B cell (primary cell): ENCODE measurements around the gene PCK1. TPM values are rescaled to one million over a fixed set of nuclear protein-coding genes. Genes with fewer than 3 reads are reported as not detected.

Experiments
- ATAC-seq: fragments of 200-7000 bp; cut with Tn5 transposase; one replicate; pipeline ENCODE4 v1.10.0; 2021; ENCODE audit warnings: low read depth, mild to moderate bottlenecking, moderate number of reproducible peaks, moderate library complexity
- CTCF ChIA-PET: fragments of 350-600 bp; sonication (Branson Sonifier 250); formaldehyde crosslinking; loops from one replicate; lab custom pipeline; 2021; ENCODE audit warnings: antibody characterized with exemption, inconsistent platforms; lab: Charles Lee
- POLR2A ChIA-PET: fragments of 350-600 bp; sonication (Branson Sonifier 250); formaldehyde crosslinking; loops from one replicate; lab custom pipeline; 2021; ENCODE audit warnings: antibody characterized with exemption; lab: Charles Lee
- DNase-seq: peaks from one replicate; pipeline ENCODE4 v3.0.0; 2013
- H2AFZ ChIP-seq: 2 replicates; pipeline ENCODE4 v1.6.1; 2012; ENCODE audit warnings: mild to moderate bottlenecking, low read depth, low read length; ENCODE audit not compliant: insufficient read depth, poor library complexity, severe bottlenecking
- H3K27ac ChIP-seq, 2 donors: 1 replicate in 1 of 2; 2 replicates in 1 of 2; pipeline ENCODE4 v1.5.1; 2012 to 2013; ENCODE audit warnings: low read length in 2 of 2, mild to moderate bottlenecking in 2 of 2, moderate library complexity in 1 of 2
- H3K27me3 ChIP-seq, 4 experiments: fragments of 200-600 bp in 1 of 4; sonication (generic) in 1 of 4; replicated peaks in 1 of 4; 1 replicate in 2 of 4; 2 replicates in 2 of 4; pipeline versions ENCODE4 v1.6.1 to v1.7.0; 2013 to 2016; ENCODE audit warnings: low read length in 3 of 4, mild to moderate bottlenecking in 2 of 4, mixed read lengths in 1 of 4, moderate library complexity in 1 of 4; ENCODE audit not compliant: insufficient read depth in 4 of 4, control insufficient read depth in 3 of 4; ENCODE audit errors: control extremely low read depth in 1 of 4
- H3K36me3 ChIP-seq, 2 experiments: replicated peaks in 1 of 2; 1 replicate in 1 of 2; 2 replicates in 1 of 2; pipeline versions ENCODE4 v1.6.1 to v1.7.1; 2013; ENCODE audit warnings: low read length in 1 of 2; ENCODE audit not compliant: insufficient read depth in 2 of 2, control insufficient read depth in 1 of 2; ENCODE audit errors: control extremely low read depth in 1 of 2, extremely low read depth in 1 of 2
- H3K4me1 ChIP-seq, 2 donors: fragments of 200-600 bp in 1 of 2; sonication (generic) in 1 of 2; 1 replicate in 1 of 2; 2 replicates in 1 of 2; pipeline versions ENCODE4 v1.5.1 to v1.6.1; 2013 to 2017; ENCODE audit warnings: low read length in 2 of 2; ENCODE audit not compliant: control insufficient read depth in 2 of 2, insufficient read depth in 2 of 2
- H3K4me2 ChIP-seq: replicated peaks from 2 replicates; pipeline ENCODE3; 2012; ENCODE audit warnings: mild to moderate bottlenecking, low read depth, low read length; ENCODE audit not compliant: poor library complexity, severe bottlenecking
- H3K4me3 ChIP-seq, 5 experiments: fragments of 200-600 bp in 1 of 5; sonication (generic) in 1 of 5; 1 replicate in 3 of 5; 2 replicates in 2 of 5; pipeline versions ENCODE4 v1.5.1 to v1.7.0; 2011 to 2016; ENCODE audit warnings: low read length in 4 of 5, mild to moderate bottlenecking in 4 of 5, low read depth in 2 of 5, control low read depth in 1 of 5, moderate library complexity in 1 of 5; ENCODE audit not compliant: insufficient read depth in 1 of 5; ENCODE audit errors: control extremely low read depth in 1 of 5, extremely low read depth in 1 of 5
- H3K79me2 ChIP-seq: fragments of 200-600 bp; sonication (generic); one replicate; pipeline ENCODE4 v1.6.0; 2016; ENCODE audit warnings: low read length; ENCODE audit not compliant: control insufficient read depth, insufficient read depth
- H3K9ac ChIP-seq: fragments of 200-600 bp; sonication (generic); 2 replicates; pipeline ENCODE4 v1.6.1; 2017; ENCODE audit warnings: mild to moderate bottlenecking, low read length, moderate library complexity
- H3K9me3 ChIP-seq, 3 donors: one replicate each; pipeline versions ENCODE4 v1.6.1 to v1.7.1; 2013; ENCODE audit warnings: low read length in 2 of 3; ENCODE audit not compliant: control insufficient read depth in 2 of 3, insufficient read depth in 1 of 3; ENCODE audit errors: control extremely low read depth in 1 of 3
- H4K20me1 ChIP-seq: 2 replicates; pipeline ENCODE4 v1.6.0; 2012; ENCODE audit warnings: mild to moderate bottlenecking, low read length; ENCODE audit not compliant: insufficient read depth, control insufficient read depth, poor library complexity, severe bottlenecking
- H3K27ac Mint-ChIP-seq: one replicate; pipeline ENCODE4 v1.8.0; 2021; ENCODE audit warnings: mixed read lengths
- H3K27me3 Mint-ChIP-seq: one replicate; pipeline ENCODE4 v1.8.0; 2021; ENCODE audit warnings: mixed read lengths
- H3K4me1 Mint-ChIP-seq: one replicate; pipeline ENCODE4 v1.8.0; 2021; ENCODE audit warnings: mixed read lengths
- H3K4me3 Mint-ChIP-seq: one replicate; pipeline ENCODE4 v1.8.0; 2021; ENCODE audit warnings: mixed read lengths
- H3K9me3 Mint-ChIP-seq: one replicate; pipeline ENCODE4 v1.8.0; 2022; ENCODE audit warnings: mixed read lengths; ENCODE audit not compliant: insufficient read depth
- CTCF ChIP-seq: fragments of 200-600 bp; IDR thresholded peaks from one replicate; pipeline ENCODE4 v1.8.0; 2022; ENCODE audit warnings: antibody characterized with exemption, mild to moderate bottlenecking
- EZH2 ChIP-seq: IDR thresholded peaks from 2 replicates; pipeline ENCODE4 v1.6.1; 2012; ENCODE audit warnings: borderline replicate concordance, low read depth, mild to moderate bottlenecking, moderate library complexity, low read length; ENCODE audit not compliant: insufficient read depth, poor library complexity, severe bottlenecking
- WGBS: methylation state at CpG from one replicate; pipeline ENCODE4 v1.1.5; 2013; ENCODE audit warnings: missing lambda C conversion rate; ENCODE audit not compliant: insufficient coverage; 5-methylcytosine and 5-hydroxymethylcytosine counted together
- intact Hi-C: fragments of 100-400 bp; cut with micrococcal nuclease; formaldehyde crosslinking; loops from one replicate; pipeline ENCODE4 v1.10.0; 2022
- polyA plus RNA-seq: library from polyadenylated mRNA; depleted of rRNA; stranded (reverse); fragments of >200 nt; gene quantifications from 2 replicates; pipeline ENCODE4 v1.2.3, GENCODE V29; 2012
- total RNA-seq, 2 donors: library from RNA; stranded (reverse); fragments of 120-200 nt in 1 of 2; gene quantifications; 1 replicate in 1 of 2; 2 replicates in 1 of 2; pipeline versions ENCODE4 v1.2.3 to v1.2.4, GENCODE V29; 2013 to 2022

The PCK1 gene
- total and polyA plus RNA-seq, 2 donors (not counting 1 experiment from before 2014, with no cell fraction given): not detected

DNA sequence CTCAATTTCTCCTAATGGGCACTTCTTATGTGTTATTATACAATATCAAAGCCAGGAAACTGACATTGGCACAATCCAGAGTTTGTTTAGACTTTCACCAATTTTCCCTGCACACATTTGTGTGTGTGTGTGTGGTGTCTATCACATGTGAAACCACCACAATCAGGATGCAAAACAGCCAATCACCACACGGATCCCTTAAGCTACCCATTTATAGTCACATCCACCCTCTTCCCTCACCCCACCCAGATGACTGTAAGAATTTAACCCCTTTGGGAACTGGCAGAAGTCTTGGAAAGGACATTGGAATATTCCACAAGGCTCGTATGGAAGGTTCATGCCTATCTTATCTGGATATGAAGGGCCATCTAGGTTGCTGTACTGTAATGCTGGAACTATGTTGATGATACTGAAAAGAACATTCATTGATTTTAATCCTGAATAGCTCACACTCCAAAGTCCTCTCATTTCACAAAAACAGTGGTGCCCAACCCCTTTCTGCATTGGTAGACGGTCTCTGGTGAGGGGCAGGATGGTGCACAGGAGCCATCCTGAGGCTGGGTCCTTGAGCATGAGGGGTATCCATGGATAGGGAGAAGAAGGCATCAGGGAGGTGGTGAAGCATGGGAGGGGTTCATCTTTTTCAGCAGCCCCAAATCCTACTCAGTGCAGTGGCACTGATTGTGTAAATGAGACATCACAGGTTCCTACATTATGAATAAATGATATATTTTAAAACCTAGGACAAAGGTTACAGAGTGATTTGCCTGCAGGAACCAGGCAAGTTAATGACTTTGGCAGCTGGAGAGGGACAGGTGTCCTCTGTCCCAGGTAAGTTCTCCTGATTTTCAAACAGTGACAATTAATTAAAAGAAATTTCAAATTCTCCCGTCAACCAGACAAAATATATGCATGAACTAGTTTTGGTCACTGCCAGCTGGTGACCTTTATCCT is 23.9 kb upstream of the PCK1 start:
- no peak for TF ChIP-seq EZH2
- no peak for TF ChIP-seq CTCF
- intact Hi-C loops: no loop called here
- Histone ChIP-seq H3K27ac (no peak overlapping the region), H3K4me3 (no peak overlapping the region), H3K9ac (no peak overlapping the region), H3K79me2 (no peaks in the 10 kb centered on the region), H3K36me3 (no peaks in the 10 kb centered on the region), H3K27me3 (peaks cover 0 to 10% (median 3%) of the 10 kb centered on the region in 4 experiments), H4K20me1 (no peaks in the 10 kb centered on the region), H2AFZ (no peak overlapping the region), H3K9me3 (peaks cover 0 to 6% (median 4%) of the 10 kb centered on the region in 3 donors), H3K4me1 (no peaks in the 10 kb centered on the region), H3K4me2 (no peak overlapping the region)
- peaks cover 57% of the 10 kb centered on the region for H3K27me3 Mint-ChIP-seq
- no peak overlapping the region for H3K4me3 Mint-ChIP-seq
- no peaks in the 10 kb centered on the region for H3K9me3 Mint-ChIP-seq
- no peak for DNase-seq
- POLR2A ChIA-PET: no interaction called here
- 100% methylated on average over 2 of the region's 4 CpGs for WGBS
- no peaks in the 10 kb centered on the region for H3K4me1 Mint-ChIP-seq
- CTCF ChIA-PET: no interaction called here
- ATAC-seq: no peak
- no peak overlapping the region for H3K27ac Mint-ChIP-seq

DNA sequence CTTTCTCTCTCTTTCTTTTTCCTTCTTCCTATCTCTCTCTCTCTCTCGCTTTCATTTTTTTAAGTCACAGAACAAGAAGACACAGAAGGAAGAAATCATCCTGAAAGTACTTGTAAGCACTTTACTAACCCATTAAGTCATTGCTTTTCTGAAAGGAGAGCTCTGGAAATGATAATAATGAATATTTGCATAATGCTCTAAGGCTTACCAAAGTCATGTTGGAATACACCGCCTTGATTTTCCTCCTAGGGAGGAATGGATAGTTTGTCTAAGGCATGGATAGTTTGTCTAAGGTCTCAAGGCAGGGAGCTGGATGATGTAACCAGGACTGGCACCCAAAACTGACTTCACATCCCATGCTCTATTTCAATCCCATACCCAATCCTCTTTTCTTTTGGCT is 23.1 kb upstream of the PCK1 start:
- intact Hi-C loops: no loop called here
- no peaks in the 10 kb centered on the region for H3K4me1 ChIP-seq
- H3K36me3 ChIP-seq: no peaks in the 10 kb centered on the region
- H3K79me2 ChIP-seq: no peaks in the 10 kb centered on the region
- H3K27ac ChIP-seq: no peak overlapping the region
- H3K9ac ChIP-seq: no peak overlapping the region
- no peak overlapping the region for H3K27ac Mint-ChIP-seq
- H3K4me3 ChIP-seq: no peak overlapping the region
- TF ChIP-seq CTCF (no peak), EZH2 (no peak)
- DNase-seq: no peak
- POLR2A ChIA-PET: no interaction called here
- no CpG with 5 or more reads among the region's 2 CpGs for WGBS
- CTCF ChIA-PET: no interaction called here
- H3K27me3 Mint-ChIP-seq: peaks cover 59% of the 10 kb centered on the region
- no peaks in the 10 kb centered on the region for H3K4me1 Mint-ChIP-seq
- no peaks in the 10 kb centered on the region for H4K20me1 ChIP-seq
- no peak overlapping the region for H3K4me2 ChIP-seq
- no peaks in the 10 kb centered on the region for H3K9me3 Mint-ChIP-seq
- ATAC-seq: no peak
- peaks cover 0 to 6% (median 4%) of the 10 kb centered on the region in 3 donors for H3K9me3 ChIP-seq
- peaks cover 0 to 10% (median 3%) of the 10 kb centered on the region in 4 experiments for H3K27me3 ChIP-seq
- no peak overlapping the region for H2AFZ ChIP-seq
- no peak overlapping the region for H3K4me3 Mint-ChIP-seq
